Neural progenitor cell (in vitro differentiated cells): Measurements from ENCODE around the gene AATK.

ENCODE experiments used
- CTCF ChIP-seq: fragments of 200-600 bp; sonication (generic); IDR thresholded peaks from 2 replicates; pipeline ENCODE4 v1.5.1; 2017; ENCODE audit warnings: antibody characterized with exemption, mild to moderate bottlenecking
- EZH2 ChIP-seq: fragments of 200-600 bp; sonication (generic); IDR thresholded peaks from 2 replicates; pipeline ENCODE4 v1.6.1; 2017; ENCODE audit warnings: antibody characterized with exemption, mild to moderate bottlenecking, moderate library complexity
- EZH2phosphoT487 ChIP-seq: fragments of 200-600 bp; sonication (generic); IDR thresholded peaks from 2 replicates; pipeline ENCODE4 v1.6.1; 2017; ENCODE audit warnings: antibody characterized with exemption

GRCh38 chr17:81169870-81170309 is 3.9 kb upstream of the AATK start:
- TF ChIP-seq CTCF, result no peak
- TF ChIP-seq EZH2, result no peak
- no peak for TF ChIP-seq EZH2phosphoT487
